Chondrocyte (in vitro differentiated cells): ENCODE results near the gene PANK3. TPM values are rescaled to one million over a fixed set of nuclear protein-coding genes. Genes with fewer than 3 reads are reported as not detected.
"Not testable (repeated sequence)": the region's sequence is repeated elsewhere in the genome, so short reads cannot be mapped to it uniquely, and the experiment has no call there.

ENCODE experiments used
- DNase-seq: peaks from one replicate; pipeline ENCODE4 v3.0.0; 2021; ENCODE audit warnings: mixed read lengths, low spot score
- H3K27ac Mint-ChIP-seq: one replicate; pipeline ENCODE4 v1.8.0; 2021; ENCODE audit warnings: mild to moderate bottlenecking, moderate library complexity, mixed read lengths; ENCODE audit not compliant: unreplicated experiment
- H3K27me3 Mint-ChIP-seq: 2 replicates; pipeline ENCODE4 v1.8.0; 2021; ENCODE audit warnings: low read depth, mixed read lengths
- H3K36me3 Mint-ChIP-seq: 2 replicates; pipeline ENCODE4 v1.8.0; 2021; ENCODE audit warnings: low read depth, mixed read lengths
- H3K4me1 Mint-ChIP-seq: 2 replicates; pipeline ENCODE4 v1.8.0; 2021; ENCODE audit warnings: low read depth, mild to moderate bottlenecking, mixed read lengths
- H3K4me3 Mint-ChIP-seq: one replicate; pipeline ENCODE4 v1.8.0; 2021; ENCODE audit warnings: mild to moderate bottlenecking, moderate library complexity, mixed read lengths; ENCODE audit not compliant: unreplicated experiment
- H3K9me3 Mint-ChIP-seq: 2 replicates; pipeline ENCODE4 v1.8.0; 2021; ENCODE audit warnings: low read depth, mixed read lengths
- CTCF ChIP-seq: fragments of 200-600 bp; sonication (generic); IDR thresholded peaks from 2 replicates; pipeline ENCODE4 v1.5.0; 2021; ENCODE audit warnings: antibody characterized with exemption, mild to moderate bottlenecking, moderate library complexity
- total RNA-seq: library from RNA; stranded (reverse); gene quantifications from 3 replicates; pipeline ENCODE4 v1.2.1, GENCODE V29; 2021

Gene PANK3
- total RNA-seq, 1 donor from 2014 or later, result 112 TPM

- no peaks in the 10 kb centered on the region for H3K4me1 Mint-ChIP-seq
- H3K27me3 Mint-ChIP-seq, result peaks cover 4% of the 10 kb centered on the region
Measured at GRCh38 chr5:168587987-168588386, 8.8 kb upstream of the PANK3 start.

DNA sequence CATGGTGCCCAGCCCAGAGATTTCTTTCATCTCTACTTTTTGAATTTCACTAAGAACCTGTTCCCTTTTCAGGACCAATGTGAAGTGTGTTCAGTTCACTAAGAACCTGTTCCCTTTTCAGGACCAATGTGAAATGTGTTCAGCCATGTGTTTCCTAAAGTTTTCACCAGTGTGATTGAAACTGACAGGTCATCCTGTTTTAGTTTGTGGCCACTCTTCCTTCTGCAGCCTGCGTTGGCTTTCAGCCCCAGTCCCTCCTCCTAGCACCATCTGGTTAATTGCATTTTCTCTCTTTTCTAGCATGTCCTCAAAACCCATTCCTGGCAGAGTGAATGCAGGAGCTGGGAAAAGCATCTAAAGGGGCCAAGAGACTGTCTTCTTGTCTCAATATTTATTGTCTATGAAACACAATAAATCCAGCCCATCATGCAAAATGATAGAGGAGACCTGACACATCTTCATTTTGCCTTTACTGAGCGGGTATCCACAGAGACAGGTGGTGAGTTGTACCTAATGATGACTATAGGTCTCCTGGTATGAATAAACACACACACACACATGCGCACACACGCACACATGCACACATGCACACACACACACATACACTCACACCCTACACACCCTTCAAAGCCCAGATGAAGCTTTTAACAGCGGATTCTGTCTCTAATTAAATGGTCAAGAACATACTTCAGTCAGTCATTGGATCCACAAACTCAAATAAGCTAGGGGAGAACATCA is 6.1 kb upstream of the PANK3 start:
- H3K4me3 Mint-ChIP-seq, result no peak overlapping the region
- DNase-seq, result no peak
- H3K27me3 Mint-ChIP-seq, result peaks cover 4% of the 10 kb centered on the region
- peaks cover 2% of the 10 kb centered on the region for H3K4me1 Mint-ChIP-seq
- no peaks in the 10 kb centered on the region for H3K36me3 Mint-ChIP-seq
- no peak for TF ChIP-seq CTCF
- H3K27ac Mint-ChIP-seq, result no peak overlapping the region
- H3K9me3 Mint-ChIP-seq, result no peaks in the 10 kb centered on the region

More at GRCh38 chr5:168587987-168588386, 8.8 kb upstream of the PANK3 start:
- DNase-seq, result no peak
- Mint-ChIP-seq H3K27ac (no peak overlapping the region), H3K9me3 (no peaks in the 10 kb centered on the region), H3K36me3 (no peaks in the 10 kb centered on the region), H3K4me3 (no peak overlapping the region)
- TF ChIP-seq CTCF, result no peak

GRCh38 chr5:168583742-168584482 is 4.7 kb upstream of the PANK3 start:
- Mint-ChIP-seq H3K36me3 (no peaks in the 10 kb centered on the region), H3K4me1 (peaks cover 10% of the 10 kb centered on the region), H3K9me3 (no peaks in the 10 kb centered on the region), H3K4me3 (no peak overlapping the region), H3K27ac (no peak overlapping the region), H3K27me3 (peaks cover 4% of the 10 kb centered on the region)
- TF ChIP-seq CTCF, result no peak
- DNase-seq, result no peak

- peaks cover 32% of the 10 kb centered on the region for H3K4me1 Mint-ChIP-seq
- DNase-seq, H3K36me3 Mint-ChIP-seq, H3K27ac Mint-ChIP-seq, H3K27me3 Mint-ChIP-seq, H3K9me3 Mint-ChIP-seq, H3K4me3 Mint-ChIP-seq: not testable (repeated sequence)
Measured at GRCh38 chr5:168580814-168581469, 1.8 kb upstream of the PANK3 start.

- no peak for DNase-seq
- H3K27me3 Mint-ChIP-seq, result no peaks in the 10 kb centered on the region
- peak overlapping the region; percentile 96 for H3K27ac Mint-ChIP-seq
- no peak for TF ChIP-seq CTCF
- H3K4me1 Mint-ChIP-seq, result peaks cover 40% of the 10 kb centered on the region
- no peaks in the 10 kb centered on the region for H3K36me3 Mint-ChIP-seq
- H3K4me3 Mint-ChIP-seq, result peak overlapping the region; percentile 77
- no peaks in the 10 kb centered on the region for H3K9me3 Mint-ChIP-seq
Measured at GRCh38 chr5:168580227-168580508, 1.0 kb upstream of the PANK3 start.
